HFF-Myc (cell line): ENCODE measurements around the gene ZNF549.
"Not testable (repeated sequence)": the region's sequence is repeated elsewhere in the genome, so short reads cannot be mapped to it uniquely, and the experiment has no call there.

Experiments used
- DNase-seq: peaks from one replicate; pipeline ENCODE4 v3.0.0-alpha.2; 2011; ENCODE audit warnings: low read depth; ENCODE audit errors: extremely low read depth
- H3K4me3 ChIP-seq: replicated peaks from 2 replicates; pipeline ENCODE4 v1.5.1; 2011; ENCODE audit warnings: low read depth, mild to moderate bottlenecking, control low read depth, low read length
- CTCF ChIP-seq: IDR thresholded peaks from 2 replicates; pipeline ENCODE4 v1.5.1; 2012; ENCODE audit warnings: mild to moderate bottlenecking, low read depth, low read length, control low read depth; ENCODE audit errors: missing control alignments

Gene ZNF549

GRCh38 chr19:57527136-57527881 is at the start of gene ZNF549:
Gene ZNF549, plus strand, starts transcription at chr19:57527356. Its CDS starts 218 bp downstream, at chr19:57527574.
- peak; percentile 83 for DNase-seq
- TF ChIP-seq CTCF, result no peak
- H3K4me3 ChIP-seq, result peak within 1 kb of the TSS; percentile 98

DNA sequence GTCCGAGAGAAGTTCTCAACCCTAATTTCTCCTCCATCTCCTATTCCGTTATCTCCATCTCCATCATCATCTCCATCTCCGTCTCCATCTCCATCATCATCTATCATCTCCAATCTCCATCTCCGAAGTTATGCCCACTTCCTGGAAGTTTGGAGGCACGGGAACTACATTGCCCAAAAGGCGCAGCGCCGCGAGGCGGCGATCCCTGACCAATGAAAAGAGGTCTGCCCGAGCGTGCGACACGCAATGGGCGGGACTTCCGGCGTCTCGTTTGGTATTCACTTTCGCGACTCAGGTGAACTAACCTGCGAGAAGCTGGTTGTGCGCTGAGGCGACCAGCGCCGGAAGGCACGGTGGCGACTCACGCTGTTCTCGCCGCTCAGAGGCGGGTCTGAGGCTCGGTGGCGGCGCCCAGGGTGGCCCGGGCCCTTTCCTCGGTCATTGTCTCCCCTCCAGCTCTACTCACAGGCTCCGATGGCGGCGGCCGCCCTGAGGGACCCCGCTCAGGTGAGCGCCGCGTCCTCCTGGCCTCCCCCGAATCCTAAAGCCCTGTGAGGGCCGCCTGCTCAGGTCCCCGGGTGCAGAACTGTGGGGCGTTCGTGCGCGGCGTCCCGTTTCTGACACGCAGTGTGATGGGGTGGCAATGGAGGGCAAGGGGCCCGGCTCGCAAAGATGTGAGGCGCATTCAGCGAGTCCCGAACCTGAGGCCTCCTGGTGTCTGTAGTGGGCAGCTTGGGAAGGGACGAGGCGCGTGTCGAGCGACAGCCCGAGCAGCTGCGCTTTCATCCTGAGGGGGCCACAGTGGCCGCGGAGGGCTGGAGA is 39.5 kb upstream of the ZNF549 start, which contains the start of gene ZNF419:
Gene ZNF419, plus strand, starts transcription at position 274 of the 822 bp plus-strand sequence. Its CDS starts 201 bp downstream, at position 475.
- peak within 1 kb of the TSS; percentile 77 for H3K4me3 ChIP-seq

GRCh38 chr19:57488299-57488644 is 38.9 kb upstream of the ZNF549 start:
- DNase-seq, result not testable (repeated sequence)
- H3K4me3 ChIP-seq, result peak overlapping the region; percentile 77

More for the DNA sequence above, 39.5 kb upstream of the ZNF549 start, which contains the start of gene ZNF419:
- DNase-seq, result peak; percentile 56

DNA sequence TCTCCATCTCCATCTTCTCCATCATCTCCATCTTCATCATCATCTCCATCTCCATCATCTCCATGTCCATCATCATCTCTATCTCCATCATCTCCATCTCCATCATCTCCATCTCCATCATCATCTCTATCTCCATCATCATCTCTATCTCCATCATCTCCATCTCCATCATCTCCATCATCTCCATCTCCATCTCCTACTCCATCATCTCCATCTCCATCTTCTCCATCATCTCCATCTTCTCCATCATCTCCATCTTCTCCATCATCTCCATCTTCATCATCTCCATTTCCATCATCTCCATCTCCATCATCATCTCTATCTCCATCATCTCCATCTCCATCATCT is 27.9 kb upstream of the ZNF549 start:
- not testable (repeated sequence) for H3K4me3 ChIP-seq, DNase-seq

GRCh38 chr19:57499680-57500395 is 27.3 kb upstream of the ZNF549 start, which contains the start of gene ZNF773:
Gene ZNF773, plus strand, starts transcription at chr19:57499938. Its CDS starts 143 bp downstream, at chr19:57500081.
- peak; percentile 89 for DNase-seq
- H3K4me3 ChIP-seq, result peak within 1 kb of the TSS; percentile 60

DNA sequence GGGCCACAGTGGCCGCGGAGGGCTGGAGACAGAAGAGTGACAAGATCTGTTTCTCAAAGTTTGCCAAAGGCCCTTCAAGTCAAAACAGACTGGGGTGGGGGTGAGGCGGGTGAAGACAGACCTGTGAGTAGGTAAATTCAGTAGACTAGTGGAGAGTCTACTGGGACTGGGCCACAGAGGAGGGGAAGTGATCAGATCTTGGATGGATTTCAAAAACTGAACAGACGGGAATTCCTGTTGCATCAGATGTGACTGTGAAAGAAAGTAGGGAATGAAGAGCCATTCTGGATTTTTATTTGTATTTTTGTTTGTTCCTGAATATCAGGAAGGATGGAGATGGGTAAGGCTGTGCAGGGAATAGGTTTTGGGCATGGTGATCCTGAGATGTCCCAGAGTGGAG is 26.8 kb upstream of the ZNF549 start:
- peak overlapping the region; percentile 60 for H3K4me3 ChIP-seq
- DNase-seq, result not testable (repeated sequence)

- H3K4me3 ChIP-seq, result no peak overlapping the region
- no peak for DNase-seq
- TF ChIP-seq CTCF, result no peak
These were observed 21.0 kb upstream of the ZNF549 start for GRCh38 chr19:57506163-57506562.

GRCh38 chr19:57511484-57511883 is 15.7 kb upstream of the ZNF549 start:
- DNase-seq, result no peak
- no peak overlapping the region for H3K4me3 ChIP-seq
- TF ChIP-seq CTCF, result no peak

DNA sequence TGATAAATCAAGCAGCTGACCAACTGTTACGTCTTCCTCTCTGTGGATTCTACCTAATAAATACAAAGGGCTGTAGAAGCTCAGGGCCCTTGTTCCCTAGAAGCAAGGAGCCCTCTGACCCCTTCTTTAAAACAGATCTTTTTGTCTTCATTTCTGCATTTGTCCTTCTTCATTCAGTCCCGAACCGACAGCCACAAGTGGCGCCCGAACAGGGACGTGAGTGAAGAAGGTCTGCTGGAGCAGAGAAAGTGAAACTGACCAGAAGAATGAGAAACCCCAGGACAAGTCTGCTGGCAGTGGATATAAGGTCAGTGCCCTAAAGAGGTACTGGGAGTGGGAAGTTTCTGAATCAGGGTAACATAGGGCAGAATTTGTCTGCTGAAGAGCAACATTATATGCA is 14.3 kb upstream of the ZNF549 start:
- no peak for TF ChIP-seq CTCF
- DNase-seq, result no peak
- H3K4me3 ChIP-seq, result no peak overlapping the region
